ENCODE data around the gene GRHPR.

Gene GRHPR

DNA sequence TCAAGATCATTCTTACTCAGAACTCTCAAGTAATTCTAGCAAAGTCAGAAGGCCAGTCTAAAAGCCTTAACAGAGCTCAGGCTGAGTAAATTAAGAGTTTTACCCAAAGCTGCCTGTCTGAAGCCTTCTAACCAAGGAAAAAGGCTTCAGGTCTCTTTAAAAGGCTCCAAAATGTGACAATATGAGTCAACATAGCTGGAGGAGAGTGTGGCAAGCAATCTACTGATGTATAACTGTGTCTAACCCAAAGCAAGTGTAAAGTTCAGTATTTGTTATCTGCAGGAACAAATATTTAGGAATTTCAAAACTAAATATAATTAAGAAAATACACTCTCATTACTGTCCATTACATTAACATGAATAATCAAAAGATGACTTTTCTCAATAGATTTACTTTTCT is 31.7 kb downstream of the GRHPR start:
- TF ChIP-seq EZH2phosphoT487 (conservative IDR thresholded peaks at IDR 0.05; ENCODE audit: low read length) (no peak), CTCF (IDR thresholded peaks at IDR 0.05; ENCODE audit: insufficient read depth, low read length, poor library complexity, severe bottlenecking) (no peak)
- Histone ChIP-seq H2AFZ (ENCODE audit: low read depth, low read length, severe bottlenecking) (no peak overlapping the region), H3K79me2 (ENCODE audit: insufficient read depth, low read length) (peaks cover 99% of the 10 kb centered on the region), H3K27me3 (ENCODE audit: low read length) (no peaks in the 10 kb centered on the region), H3K27ac (ENCODE audit: low read depth, low read length) (no peak overlapping the region), H3K4me3 (ENCODE audit: insufficient read depth, low read length, poor library complexity, severe bottlenecking) (no peak overlapping the region), H3K9ac (ENCODE audit: low read length) (no peak overlapping the region), H3K9me3 (ENCODE audit: insufficient read depth, low read length) (no peaks in the 10 kb centered on the region), H3K9me2 (replicated peaks; ENCODE audit: insufficient read depth, low read length) (no peaks in the 10 kb centered on the region), H3K4me2 (ENCODE audit: low read depth, low read length, poor library complexity, severe bottlenecking) (no peak overlapping the region), H4K20me1 (ENCODE audit: low read depth, low read length) (peaks cover 14% of the 10 kb centered on the region; the same call in 1 of the 2 replicates), H3K36me3 (ENCODE audit: low read length) (peaks cover 5% of the 10 kb centered on the region; the same call in 1 of the 2 replicates), H3F3A (ENCODE audit: insufficient read depth) (peaks cover 5% of the 10 kb centered on the region; the same call in 1 of the 2 replicates)

DNA sequence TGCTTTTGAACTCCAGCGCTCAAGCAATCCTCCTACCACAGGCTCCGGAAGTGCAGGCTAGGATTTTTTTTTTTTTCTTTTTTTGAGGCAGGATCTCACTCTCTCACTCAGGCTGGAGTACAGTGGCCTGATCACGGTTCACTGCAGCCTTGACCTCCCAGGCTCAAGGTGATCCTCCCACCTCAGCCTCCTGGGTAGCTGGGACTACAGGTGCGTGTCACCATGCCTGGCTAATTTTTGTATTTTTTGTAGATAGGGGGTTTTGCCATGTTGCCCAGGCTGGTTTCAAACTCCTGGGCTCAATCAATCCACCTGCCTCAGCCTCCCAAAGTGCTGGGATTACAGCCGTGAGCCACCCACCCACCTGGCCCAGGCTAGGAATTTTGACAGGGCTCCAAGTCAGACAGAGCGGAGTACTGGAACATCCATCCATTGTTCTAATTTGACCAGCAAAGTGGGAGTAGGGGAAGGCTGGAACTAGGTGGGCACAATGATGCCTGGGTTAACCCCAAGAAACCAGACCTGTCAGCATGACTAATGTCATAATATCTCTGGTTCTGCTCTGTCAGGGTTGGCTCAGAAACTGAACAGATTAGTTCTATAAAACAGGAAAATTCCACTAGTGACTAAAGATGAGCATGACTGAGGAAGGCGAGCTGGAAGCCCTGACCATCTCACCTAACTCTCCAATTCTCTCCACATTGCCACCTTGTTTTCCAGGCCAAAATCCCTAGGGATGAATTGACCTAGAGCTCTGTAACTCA is 33.6 kb downstream of the GRHPR start:
- Histone ChIP-seq H3K4me2 (ENCODE audit: low read depth, low read length, poor library complexity, severe bottlenecking) (no peak overlapping the region), H3K79me2 (ENCODE audit: insufficient read depth, low read length) (peaks cover 99% of the 10 kb centered on the region), H3K27ac (ENCODE audit: low read depth, low read length) (no peak overlapping the region), H4K20me1 (ENCODE audit: low read depth, low read length) (peaks cover 16% of the 10 kb centered on the region; the same call in 1 of the 2 replicates), H3K9me2 (replicated peaks; ENCODE audit: insufficient read depth, low read length) (no peaks in the 10 kb centered on the region), H3F3A (ENCODE audit: insufficient read depth) (peaks cover 5% of the 10 kb centered on the region; the same call in 1 of the 2 replicates), H3K9ac (ENCODE audit: low read length) (no peak overlapping the region), H3K36me3 (ENCODE audit: low read length) (peaks cover 5% of the 10 kb centered on the region; the same call in 1 of the 2 replicates), H3K27me3 (ENCODE audit: low read length) (no peaks in the 10 kb centered on the region), H3K9me3 (ENCODE audit: insufficient read depth, low read length) (no peaks in the 10 kb centered on the region), H2AFZ (ENCODE audit: low read depth, low read length, severe bottlenecking) (no peak overlapping the region), H3K4me3 (ENCODE audit: insufficient read depth, low read length, poor library complexity, severe bottlenecking) (no peak overlapping the region)
- TF ChIP-seq CTCF (IDR thresholded peaks at IDR 0.05; ENCODE audit: insufficient read depth, low read length, poor library complexity, severe bottlenecking), result no peak
- no peak for TF ChIP-seq EZH2phosphoT487 (conservative IDR thresholded peaks at IDR 0.05; ENCODE audit: low read length)

- no peaks in the 10 kb centered on the region for H3K9me2 ChIP-seq (replicated peaks; ENCODE audit: insufficient read depth, low read length)
- H3F3A ChIP-seq (ENCODE audit: insufficient read depth), result peaks cover 5% of the 10 kb centered on the region; the same call in 1 of the 2 replicates
- H3K27ac ChIP-seq (ENCODE audit: low read depth, low read length), result no peak overlapping the region
- H3K79me2 ChIP-seq (ENCODE audit: insufficient read depth, low read length), result peaks cover 99% of the 10 kb centered on the region
- TF ChIP-seq CTCF (IDR thresholded peaks at IDR 0.05; ENCODE audit: insufficient read depth, low read length, poor library complexity, severe bottlenecking) (no peak), EZH2phosphoT487 (conservative IDR thresholded peaks at IDR 0.05; ENCODE audit: low read length) (no peak)
- no peaks in the 10 kb centered on the region for H3K27me3 ChIP-seq (ENCODE audit: low read length)
- H3K4me2 ChIP-seq (ENCODE audit: low read depth, low read length, poor library complexity, severe bottlenecking), result no peak overlapping the region
- no peaks in the 10 kb centered on the region for H3K9me3 ChIP-seq (ENCODE audit: insufficient read depth, low read length)
- peaks cover 19% of the 10 kb centered on the region; the same call in 1 of the 2 replicates for H4K20me1 ChIP-seq (ENCODE audit: low read depth, low read length)
- no peak overlapping the region for H3K9ac ChIP-seq (ENCODE audit: low read length)
- H3K4me3 ChIP-seq (ENCODE audit: insufficient read depth, low read length, poor library complexity, severe bottlenecking), result no peak overlapping the region
- H3K36me3 ChIP-seq (ENCODE audit: low read length), result peaks cover 5% of the 10 kb centered on the region; the same call in 1 of the 2 replicates
- no peak overlapping the region for H2AFZ ChIP-seq (ENCODE audit: low read depth, low read length, severe bottlenecking)
Measured at GRCh38 chr9:37456817-37457216, 34.3 kb downstream of the GRHPR start.
